DOHH2 (cell line): Measurements from ENCODE around the gene DEFB123.

Experiments
- CTCF ChIP-seq: fragments of 200-600 bp; sonication (generic); IDR thresholded peaks from one replicate; pipeline ENCODE4 v1.5.1; 2014; ENCODE audit warnings: antibody characterized with exemption, mild to moderate bottlenecking, low read depth, low read length; ENCODE audit not compliant: poor library complexity, severe bottlenecking
- EZH2phosphoT487 ChIP-seq: fragments of 200-600 bp; sonication (generic); IDR thresholded peaks from 2 replicates; pipeline ENCODE4 v1.6.1; 2017; ENCODE audit warnings: borderline replicate concordance, mild to moderate bottlenecking, antibody characterized with exemption, low read length, moderate library complexity, mixed read lengths

GRCh38 chr20:31440012-31440659, at the start of gene DEFB123:
- TF ChIP-seq CTCF = peak; percentile 75
- no peak for TF ChIP-seq EZH2phosphoT487
